Left colon (tissue), 2 donors: ENCODE results near the gene INAFM1. TPM values are rescaled to one million over a fixed set of nuclear protein-coding genes. Genes with fewer than 3 reads are reported as not detected.

Experiments
- ATAC-seq: fragments of 200-7000 bp; cut with Tn5 transposase; one replicate; pipeline ENCODE4 v1.9.1; 2020; ENCODE audit warnings: mild to moderate bottlenecking, moderate library complexity
- DNase-seq, 2 donors: peaks; one replicate each; pipeline ENCODE4 v3.0.0-alpha.2; 2020
- intact Hi-C, 2 donors: fragments of 100-400 bp; cut with DNase I in 1 of 2; cut with micrococcal nuclease in 1 of 2; formaldehyde crosslinking; loops; one replicate each; pipeline versions ENCODE4 v1.11.2 to v1.14.0; 2022; cut with DNase I, micrococcal nuclease
- long read RNA-seq: library from polyadenylated mRNA; unstranded; transcript quantifications from one replicate; pipeline ENCODE4 v2.0.0, GENCODE V29; 2021
- total RNA-seq, 2 donors: library from RNA; stranded (reverse); fragmentation: NEBNext Ultra II Directional; extraction: Animal tissue kit (Norgen Biotek cat#: 25700); gene quantifications; one replicate each; pipeline ENCODE4 v1.2.1, GENCODE V29; 2021
- donor health status: DM: no; HTN: no; CAD: no.
- donor health status: DM: yes; HTN: yes; CAD: no.

INAFM1 gene
- 10 to 100 TPM; 13.9 to 14.1 TPM for total RNA-seq
- long read RNA-seq, partial matches to known transcripts = 0 of 4 reads
- long read RNA-seq, other reads (novel, unspliced or antisense) = 0 of 4 reads

DNA sequence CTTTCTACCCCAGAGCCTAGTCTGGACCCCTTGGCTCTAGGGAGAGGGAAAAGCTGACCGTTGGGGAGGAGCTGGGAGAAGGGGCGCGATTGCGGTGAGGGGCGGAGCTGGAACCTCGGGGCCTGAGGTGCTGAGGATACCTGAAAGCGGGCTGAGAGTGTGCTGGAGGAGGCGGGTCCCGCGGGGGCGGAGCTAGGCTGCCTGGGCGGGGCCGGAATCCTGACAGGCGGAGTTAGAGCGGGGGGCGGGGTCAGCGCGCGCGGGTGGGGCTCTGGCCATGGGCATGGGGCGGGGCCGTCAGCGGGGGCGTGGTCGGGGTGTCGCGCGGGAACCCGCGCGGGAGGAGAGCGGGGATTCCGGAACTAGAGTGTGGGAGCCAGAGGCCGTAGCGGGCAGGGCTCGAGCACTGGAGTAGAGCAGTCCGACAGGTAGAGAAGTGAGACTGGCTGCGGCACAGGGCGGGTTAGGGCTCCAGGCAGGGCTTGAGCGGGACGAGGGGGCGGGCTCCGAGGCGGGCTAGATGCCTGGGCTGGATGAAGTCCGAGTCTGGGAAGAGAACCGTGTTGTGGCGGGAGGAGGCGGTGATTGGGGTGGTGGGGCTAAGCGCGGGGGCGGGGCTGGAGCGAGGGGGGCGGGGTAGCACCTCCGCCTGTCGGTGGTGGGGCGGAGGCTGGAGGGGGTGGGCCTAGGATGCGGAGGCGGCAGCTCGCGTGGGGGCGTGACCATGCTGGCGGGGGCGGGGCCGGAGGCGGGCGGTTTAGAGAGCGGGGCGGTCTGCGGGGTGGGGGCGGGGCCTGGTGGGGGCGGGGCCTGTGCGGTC, at the start of gene INAFM1:
INAFM1 (plus strand) TSS at position 815 of the 820 bp plus-strand sequence. CDS start 35 bp downstream, outside the sequence.
- intact Hi-C loops = no loop called here
- peak; percentile 81 for ATAC-seq
- DNase-seq = peak; percentile 97 to 100

DNA sequence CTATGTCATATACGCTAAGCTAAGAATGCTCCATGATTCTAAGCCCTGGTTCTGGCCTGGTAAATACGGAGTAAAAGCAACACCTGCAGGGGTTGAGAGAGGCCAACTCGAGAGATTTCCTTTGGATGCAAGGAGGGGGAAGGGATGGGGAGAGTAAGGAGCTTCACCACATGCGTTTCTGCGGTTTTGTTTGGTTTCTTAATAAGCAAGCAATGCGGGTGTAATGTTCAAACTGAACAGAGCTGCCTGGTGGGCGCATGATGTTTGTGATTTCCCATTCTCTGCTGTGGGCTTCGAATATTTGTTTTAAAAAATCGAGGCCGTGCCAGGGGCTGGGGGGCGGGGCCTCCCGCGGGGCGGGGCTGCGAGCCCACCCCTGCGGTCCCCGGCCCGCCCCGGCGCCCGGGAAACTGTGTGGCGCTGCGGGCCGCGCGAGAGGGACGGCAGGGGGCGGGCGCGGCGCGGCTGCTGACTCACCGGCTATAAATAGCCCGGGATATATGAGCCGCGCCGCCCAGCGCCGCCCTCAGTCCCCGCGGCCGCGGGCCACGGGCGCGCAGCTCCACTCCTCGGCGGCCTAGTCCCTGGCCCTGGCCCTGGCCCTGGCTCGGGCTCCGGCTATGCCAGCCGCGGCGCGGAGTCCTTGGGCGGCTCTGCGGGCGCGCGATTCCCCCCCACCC, 48.8 kb upstream of the INAFM1 start:
- ATAC-seq = peak; percentile 65
- intact Hi-C loops = no loop called here
- DNase-seq = peak; percentile 82 to 90

DNA sequence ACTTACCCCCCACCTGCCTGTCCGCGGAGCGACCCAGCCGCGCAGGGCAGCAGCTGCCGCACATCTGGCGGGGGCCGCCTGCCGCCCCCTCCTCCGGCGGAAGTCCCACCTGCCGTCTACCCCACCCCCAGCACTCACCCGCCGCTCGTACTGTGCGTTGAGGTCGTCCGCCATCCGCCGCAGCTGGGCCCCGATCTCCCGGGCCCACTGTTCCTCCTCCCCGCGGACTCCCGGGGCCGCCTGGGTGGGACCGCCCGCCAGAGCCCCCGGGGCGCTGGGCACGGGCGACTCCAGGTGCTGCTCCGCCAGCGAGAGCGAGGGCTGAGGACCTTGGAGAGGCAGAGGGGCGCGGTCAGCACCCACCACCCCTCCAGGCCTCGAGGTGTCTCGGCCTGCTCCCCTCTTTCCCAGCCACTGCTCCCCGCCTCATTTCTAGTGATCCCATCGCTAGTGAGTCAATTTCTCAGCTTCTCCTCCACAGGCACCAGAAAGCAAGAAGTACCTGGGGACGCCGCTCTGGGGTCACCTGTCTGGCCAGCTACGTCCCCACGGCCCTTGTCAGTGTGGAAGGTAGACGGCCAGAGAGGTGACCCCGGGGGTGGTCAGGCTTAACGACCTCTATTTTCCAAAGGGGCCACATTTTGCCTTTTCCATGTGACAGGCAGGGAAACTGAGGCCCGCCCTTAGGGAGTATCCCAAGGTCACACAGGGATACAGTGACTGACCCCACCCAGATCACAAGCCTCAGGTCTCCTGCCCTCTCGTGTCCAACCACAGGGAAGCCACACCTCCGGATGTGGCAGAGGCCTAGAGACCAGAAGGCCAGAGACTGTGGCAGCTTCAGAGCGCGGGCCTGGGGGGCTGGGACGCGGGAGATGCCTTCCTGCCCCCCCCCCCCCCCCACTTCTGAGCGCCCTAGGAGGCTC, 48.0 kb upstream of the INAFM1 start:
- intact Hi-C loops = no loop called here
- DNase-seq = peak; percentile 88 to 97
- peak; percentile 65 for ATAC-seq

DNA sequence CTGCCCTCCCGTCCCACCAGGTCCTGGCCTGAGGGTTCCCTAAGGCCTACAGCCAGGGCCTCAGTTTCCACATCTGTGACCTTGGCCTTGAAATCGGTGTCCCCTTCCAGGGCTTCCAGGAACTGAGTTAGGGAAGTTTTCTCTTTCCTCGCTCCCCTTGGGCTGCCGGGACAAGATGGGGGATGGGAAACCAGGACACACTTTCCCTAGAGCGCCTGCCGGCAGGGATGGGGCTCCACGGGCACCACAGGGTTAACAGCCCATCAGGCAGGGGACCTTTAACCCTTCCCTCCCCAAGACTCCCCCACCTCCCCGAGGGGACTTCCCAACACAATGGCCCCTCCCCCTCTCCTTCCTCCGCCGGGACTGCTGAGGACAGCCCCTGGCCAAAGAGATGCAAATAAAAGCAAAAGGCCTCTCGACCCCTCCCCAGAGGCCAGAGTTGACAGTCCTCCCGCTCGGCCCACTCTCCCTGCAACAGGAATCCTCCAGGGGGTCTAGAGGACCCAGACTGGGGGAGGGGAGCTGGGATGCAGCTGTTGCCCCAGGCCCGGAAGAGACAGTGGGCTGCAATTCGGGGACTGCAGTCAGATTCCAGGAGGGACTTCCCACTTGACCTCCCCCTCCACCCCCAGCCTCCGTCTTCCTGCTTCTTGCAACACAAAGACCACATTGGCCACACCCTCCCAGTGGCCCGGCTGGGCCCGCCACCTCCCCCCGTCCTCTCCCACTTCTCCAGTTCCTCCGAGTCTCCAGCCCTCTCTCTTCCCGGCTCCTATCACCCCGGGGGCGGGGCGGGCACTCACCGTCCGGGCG, 47.1 kb upstream of the INAFM1 start:
- intact Hi-C loops = no loop called here
- peak; percentile 88 to 95 for DNase-seq
- ATAC-seq = peak; percentile 33

DNA sequence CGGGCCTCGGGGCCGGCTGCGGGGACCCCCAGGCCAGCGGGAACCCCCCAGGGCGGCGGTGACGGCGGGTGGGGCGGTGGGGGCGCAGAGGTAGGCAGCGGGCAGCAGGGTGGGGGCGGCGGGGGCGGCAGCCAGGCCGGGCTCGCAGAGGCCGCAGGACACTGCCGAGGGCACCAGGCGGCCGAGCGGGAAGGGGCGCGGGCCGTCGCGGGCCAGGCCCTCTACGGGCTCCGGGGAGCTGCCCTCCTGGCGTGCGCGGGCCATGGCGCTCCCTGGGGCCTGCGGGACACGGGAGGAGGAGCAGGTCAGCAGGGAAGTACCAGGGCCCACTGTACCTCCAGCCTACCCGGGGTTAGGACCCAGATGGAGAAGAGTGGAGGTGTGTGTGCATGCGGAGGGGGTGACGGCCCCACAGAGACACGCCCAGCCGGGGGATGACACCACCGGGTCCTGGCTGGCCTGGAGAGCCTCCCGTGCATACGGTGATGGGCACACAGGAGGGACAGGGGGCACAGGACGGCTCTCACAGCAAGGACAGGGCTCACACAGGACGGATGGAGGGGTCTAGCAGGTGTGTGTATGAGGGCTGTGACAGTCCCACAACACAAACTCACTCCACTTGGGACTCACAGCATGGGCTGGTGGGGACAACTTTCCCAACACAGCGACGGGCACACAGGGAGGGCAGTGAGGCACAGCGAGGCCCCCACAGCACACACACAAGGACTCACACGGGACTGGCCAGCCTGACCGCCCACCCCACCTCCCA, 46.3 kb upstream of the INAFM1 start:
- intact Hi-C loops = no loop called here
- no peak for ATAC-seq
- peak; percentile 68 for DNase-seq

DNA sequence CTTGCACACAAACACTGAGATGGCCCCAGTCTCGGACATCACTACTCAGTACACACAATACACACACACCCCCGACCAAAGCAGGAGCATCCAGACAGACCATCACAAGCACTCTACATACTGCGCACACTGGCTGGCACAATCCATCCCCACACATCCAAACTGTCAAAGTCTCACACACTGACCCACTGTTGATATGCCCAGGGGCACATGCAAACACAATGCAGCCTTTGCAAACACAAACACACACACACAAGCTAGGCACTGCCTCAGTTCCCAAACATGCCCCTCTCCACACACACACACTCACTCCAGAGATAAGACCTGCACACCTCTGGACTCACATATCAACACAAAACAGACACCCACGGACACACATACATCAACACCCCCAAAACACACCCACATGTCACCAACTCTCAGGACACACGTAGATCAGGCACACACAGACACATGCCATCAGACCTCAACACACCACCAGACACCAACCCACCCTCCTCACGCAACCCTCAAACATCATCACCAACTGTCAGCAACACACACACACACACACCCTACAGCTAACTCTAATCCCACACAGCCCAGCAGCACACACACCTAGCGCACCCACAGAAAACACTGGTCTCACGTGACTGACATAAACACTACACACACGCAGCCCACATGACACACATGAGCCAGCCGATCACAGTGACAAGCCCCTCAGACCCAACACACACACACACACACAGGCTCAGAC, 45.6 kb upstream of the INAFM1 start:
- no peak for ATAC-seq
- peak in 1 of 2 donors; percentile 47 for DNase-seq
- intact Hi-C loops = no loop called here

DNA sequence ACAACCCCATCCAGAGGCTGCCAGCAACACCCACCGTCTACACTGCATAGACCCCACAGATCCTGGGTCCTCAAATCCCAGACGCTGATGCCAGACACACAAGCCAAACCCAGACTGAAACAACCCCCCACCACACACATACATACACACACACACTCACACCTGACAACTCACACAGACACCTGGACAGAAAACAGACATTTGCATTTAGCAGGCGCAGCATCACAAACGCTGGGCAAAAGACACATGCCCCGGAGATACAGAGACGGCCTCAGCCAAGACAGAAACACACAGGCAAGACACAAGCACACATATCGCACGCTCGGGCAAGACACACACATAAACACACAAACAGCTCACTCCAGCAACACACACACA, 45.0 kb upstream of the INAFM1 start:
- no peak for ATAC-seq
- DNase-seq = peak in 1 of 2 donors; percentile 38
- intact Hi-C loops = no loop called here

DNA sequence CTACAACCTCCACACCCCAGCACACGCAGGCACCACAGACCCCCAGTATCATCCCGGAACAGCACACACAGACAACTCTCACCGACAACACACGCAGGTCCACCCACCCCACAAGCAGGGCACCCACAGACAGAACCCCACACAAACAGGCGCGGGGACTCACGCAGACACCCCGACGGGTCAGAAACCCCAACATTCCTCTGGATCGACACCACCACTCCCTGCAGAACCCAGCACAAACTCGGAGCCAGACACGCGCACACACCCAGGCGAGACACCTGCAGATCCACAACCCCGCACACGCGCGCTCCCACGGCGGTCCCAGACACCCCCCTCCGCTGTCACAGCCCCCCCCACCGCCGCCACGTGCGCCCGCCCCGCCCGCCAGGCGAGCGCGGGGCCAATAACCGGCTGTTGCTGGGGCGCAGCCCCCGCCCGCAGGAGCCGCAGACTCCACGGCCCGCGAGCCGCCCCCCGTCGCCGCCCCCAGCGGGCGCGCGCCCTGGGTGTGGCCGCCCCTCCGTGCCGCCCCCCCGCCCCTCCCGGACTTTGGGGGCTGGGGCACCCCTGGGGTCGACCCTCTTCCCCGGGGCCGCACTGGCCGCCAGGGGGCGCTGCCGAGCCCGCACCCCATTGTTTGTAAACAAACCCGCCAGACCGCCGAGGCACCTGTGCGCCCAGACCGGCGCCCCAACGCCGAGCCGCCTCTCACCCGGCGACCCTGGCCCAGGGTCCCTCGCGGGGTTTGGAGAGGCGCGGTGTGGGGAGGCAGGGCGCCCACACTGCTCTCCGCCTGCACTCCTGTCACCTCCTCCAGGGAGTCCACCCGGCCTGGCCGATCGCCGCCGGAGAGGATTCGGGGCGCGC, 44.4 kb upstream of the INAFM1 start:
- intact Hi-C loops = no loop called here
- DNase-seq = peak; percentile 68 to 82
- ATAC-seq = no peak

DNA sequence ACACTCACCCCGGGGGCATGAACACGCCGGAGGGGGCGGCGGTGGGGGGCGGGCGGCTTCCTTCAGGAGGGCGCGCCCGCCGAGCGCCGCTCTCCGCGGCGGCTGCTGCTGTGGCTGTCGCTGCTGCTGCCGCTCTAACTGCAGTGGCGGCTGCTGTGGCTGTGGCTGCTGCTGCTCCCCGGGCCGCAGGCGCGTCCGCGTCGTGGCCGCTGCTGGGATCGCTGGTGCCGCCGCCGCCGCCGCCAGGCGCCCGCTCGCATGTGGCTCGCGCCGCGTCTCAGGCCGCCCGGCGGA, 43.8 kb upstream of the INAFM1 start, which contains the start of gene BBC3:
BBC3 (minus strand) TSS at position 279 of the 294 bp plus-strand sequence. CDS start 2,768 bp downstream, outside the sequence.
- intact Hi-C loops = no loop called here
- DNase-seq = no peak
- no peak for ATAC-seq

DNA sequence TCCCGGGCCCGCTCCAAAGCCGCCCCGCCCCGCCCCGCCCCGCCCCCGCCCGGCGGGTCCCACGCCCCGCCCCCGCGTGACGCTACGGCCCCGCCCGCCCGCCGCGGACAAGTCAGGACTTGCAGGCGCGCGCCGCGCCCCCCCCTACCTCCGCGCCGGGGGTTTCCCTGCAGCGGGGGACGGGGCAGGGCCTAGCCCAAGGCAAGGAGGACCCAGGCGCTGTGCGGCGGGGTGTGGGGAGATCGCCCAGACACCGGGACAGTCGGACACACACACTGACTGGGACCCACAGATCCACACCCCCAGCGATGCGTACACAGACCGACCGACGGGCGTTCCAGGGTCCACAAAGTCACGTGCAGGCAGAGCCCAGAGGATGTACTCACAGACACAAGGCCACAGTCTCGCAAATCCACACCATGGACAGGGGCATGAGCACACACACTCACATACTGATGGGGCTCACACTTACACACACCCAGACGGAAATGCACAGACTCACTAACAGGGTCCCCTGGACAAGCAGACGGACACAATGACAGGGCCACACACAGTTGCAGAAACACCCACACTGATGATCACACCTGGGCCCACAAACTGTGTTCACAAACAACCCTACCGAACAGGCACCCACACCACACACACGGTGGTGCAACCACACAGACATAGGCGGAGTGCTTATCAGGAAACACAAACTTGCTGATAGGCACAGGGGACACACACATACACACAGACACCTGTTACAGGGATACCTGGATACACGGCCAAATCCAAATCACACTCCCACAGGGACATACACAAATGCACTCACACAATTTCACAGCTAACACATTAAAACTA, 43.2 kb upstream of the INAFM1 start:
- DNase-seq = peak; percentile 93 to 94
- intact Hi-C loops = no loop called here
- ATAC-seq = peak; percentile 57

DNA sequence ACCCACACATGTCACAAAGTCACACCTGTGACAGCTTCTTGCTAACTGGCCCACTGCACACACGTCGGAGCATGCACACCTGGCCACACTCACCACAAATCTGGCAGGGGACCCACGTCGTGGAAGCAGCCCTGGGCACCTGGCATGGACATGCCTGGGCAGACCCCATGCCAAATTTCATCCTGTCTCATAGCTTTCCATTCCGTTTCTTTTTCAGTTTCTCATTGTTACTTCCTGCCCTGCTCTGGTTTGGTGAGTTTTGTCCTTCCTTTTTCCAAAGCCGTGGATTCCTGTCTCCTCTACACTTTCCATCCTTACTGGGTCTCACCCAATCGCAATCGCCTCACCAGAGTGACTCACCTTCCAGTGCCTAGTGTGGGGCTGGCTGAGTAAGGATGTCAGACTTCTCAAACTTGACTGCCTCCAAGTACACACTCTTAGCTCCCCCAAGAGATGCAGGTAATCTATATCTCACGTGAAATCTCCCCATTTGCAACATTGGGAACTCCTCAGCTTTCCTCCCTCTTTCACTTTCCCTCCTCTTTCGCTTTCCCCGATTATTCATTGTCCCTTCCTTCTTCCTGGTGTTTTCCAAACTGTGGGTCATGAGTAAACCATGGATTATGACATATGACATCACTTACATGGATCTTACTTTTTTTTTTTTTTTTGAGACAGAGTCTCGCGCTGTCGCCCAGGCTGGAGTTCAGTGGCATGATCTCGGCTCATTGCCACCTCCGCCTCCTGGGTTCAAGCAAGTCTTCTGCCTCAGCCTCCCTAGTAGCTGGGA, 42.1 kb upstream of the INAFM1 start:
- DNase-seq (peak; percentile 53 to 62), ATAC-seq (peak; percentile 48)
- intact Hi-C loops = no loop called here

DNA sequence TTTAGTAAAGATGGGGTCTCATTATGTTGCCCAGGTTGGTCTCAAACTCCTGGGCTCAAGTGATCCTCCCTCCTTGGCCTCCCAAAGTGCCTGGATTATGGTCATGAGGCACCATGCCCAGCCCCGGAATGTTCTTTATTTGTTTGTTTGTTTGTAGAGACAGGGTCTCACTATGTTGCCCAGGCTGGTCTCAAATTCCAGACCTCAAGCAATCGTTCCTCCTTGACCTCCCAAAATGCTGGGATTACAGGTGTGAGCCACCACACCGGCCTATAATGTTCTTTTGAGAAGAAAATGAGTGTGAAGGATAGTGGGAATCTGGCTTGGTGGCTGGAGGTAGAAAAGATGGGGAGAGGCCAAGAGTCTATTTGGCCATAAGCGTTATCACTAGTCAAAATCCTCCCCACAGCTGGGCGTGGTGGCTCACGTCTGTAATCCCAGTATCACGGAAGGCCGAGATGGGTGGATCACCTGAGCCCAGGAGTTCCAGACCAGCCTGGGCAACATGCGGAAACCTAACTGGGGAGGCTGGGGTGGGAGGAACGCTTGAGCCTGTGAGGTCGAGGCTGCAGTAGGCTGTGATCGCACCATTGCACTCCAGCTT, 38.5 kb upstream of the INAFM1 start:
- DNase-seq (no peak), ATAC-seq (no peak)
- intact Hi-C loops = no loop called here

DNA sequence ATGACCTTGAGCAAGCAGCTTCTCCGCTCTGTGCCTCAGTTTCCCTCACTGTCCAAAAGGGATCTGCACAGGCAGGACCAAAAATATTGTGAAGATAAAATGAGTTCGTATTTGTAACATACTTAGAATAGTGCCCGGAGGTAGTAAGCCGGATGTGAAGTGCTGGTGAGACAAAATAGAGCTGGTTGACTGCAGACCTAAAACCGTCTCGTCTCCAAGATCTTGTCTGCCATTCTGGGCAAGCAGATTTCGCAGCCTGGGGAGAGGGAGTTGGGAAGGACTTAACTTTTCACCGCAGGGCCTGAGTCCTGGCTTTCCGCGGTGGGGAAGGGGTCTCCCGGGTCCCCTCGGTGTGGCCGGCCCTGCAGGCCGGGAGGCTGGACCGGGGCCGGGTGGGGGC, 35.5 kb upstream of the INAFM1 start:
- DNase-seq (no peak), ATAC-seq (no peak)
- intact Hi-C loops = no loop called here
